CD4-positive, alpha-beta T cell (primary cell): ENCODE measurements around the gene TET2. TPM values are rescaled to one million over a fixed set of nuclear protein-coding genes. Genes with fewer than 3 reads are reported as not detected.

Experiments used
- ATAC-seq: fragments of 200-7000 bp; cut with Tn5 transposase; one replicate; pipeline ENCODE4 v1.10.0; 2022; ENCODE audit warnings: mild to moderate bottlenecking; ENCODE audit not compliant: poor library complexity
- CTCF ChIA-PET: fragments of 350-600 bp; sonication (Branson Sonifier 250); formaldehyde crosslinking; loops from one replicate; lab custom pipeline; 2021; ENCODE audit warnings: antibody characterized with exemption, inconsistent platforms; lab: Charles Lee
- POLR2A ChIA-PET: fragments of 350-600 bp; sonication (Branson Sonifier 250); formaldehyde crosslinking; loops from one replicate; lab custom pipeline; 2021; ENCODE audit warnings: antibody characterized with exemption, inconsistent platforms; lab: Charles Lee
- DNase-seq, 14 experiments: peaks; one replicate each; pipeline ENCODE4 v3.0.0-alpha.2; 2013 to 2020; ENCODE audit warnings: mixed read lengths in 2 of 14
- H3K27ac ChIP-seq, 2 donors: one replicate each; pipeline versions ENCODE4 v1.5.1 to v1.7.0; 2013; ENCODE audit warnings: low read length in 2 of 2, low read depth in 1 of 2, mild to moderate bottlenecking in 1 of 2
- H3K27me3 ChIP-seq, 2 experiments: 1 replicate in 1 of 2; 2 replicates in 1 of 2; pipeline versions ENCODE4 v1.6.1 to v1.7.0; 2013; ENCODE audit warnings: low read length in 2 of 2, control low read depth in 1 of 2, mild to moderate bottlenecking in 1 of 2, moderate library complexity in 1 of 2; ENCODE audit not compliant: insufficient read depth in 2 of 2, control insufficient read depth in 1 of 2
- H3K36me3 ChIP-seq: one replicate; pipeline ENCODE4 v1.6.1; 2013; ENCODE audit warnings: low read length, control low read depth; ENCODE audit not compliant: insufficient read depth
- H3K4me1 ChIP-seq: one replicate; pipeline ENCODE4 v1.6.1; 2013; ENCODE audit warnings: low read length, control low read depth; ENCODE audit not compliant: insufficient read depth
- H3K4me3 ChIP-seq: one replicate; pipeline ENCODE4 v1.5.1; 2013; ENCODE audit warnings: mild to moderate bottlenecking, low read length, moderate library complexity
- H3K9me3 ChIP-seq, 2 experiments: 1 replicate in 1 of 2; 2 replicates in 1 of 2; pipeline versions ENCODE4 v1.6.1 to v1.7.0; 2013; ENCODE audit warnings: low read length in 2 of 2, mild to moderate bottlenecking in 2 of 2, control low read depth in 1 of 2, moderate library complexity in 1 of 2; ENCODE audit not compliant: control insufficient read depth in 1 of 2, insufficient read depth in 1 of 2
- H3K27ac Mint-ChIP-seq: one replicate; pipeline ENCODE4 v1.8.0; 2020; ENCODE audit warnings: mixed read lengths
- H3K27me3 Mint-ChIP-seq: one replicate; pipeline ENCODE4 v1.8.0; 2021; ENCODE audit warnings: mixed read lengths
- H3K36me3 Mint-ChIP-seq: one replicate; pipeline ENCODE4 v1.8.0; 2021; ENCODE audit warnings: low read depth, mixed read lengths
- H3K4me1 Mint-ChIP-seq: one replicate; pipeline ENCODE4 v1.8.0; 2021; ENCODE audit warnings: low read depth, mixed read lengths
- H3K4me3 Mint-ChIP-seq: one replicate; pipeline ENCODE4 v1.8.0; 2020; ENCODE audit warnings: mild to moderate bottlenecking, mixed read lengths
- H3K9me3 Mint-ChIP-seq: one replicate; pipeline ENCODE4 v1.8.0; 2020; ENCODE audit warnings: mixed read lengths
- CTCF ChIP-seq: fragments of 200-600 bp; IDR thresholded peaks from one replicate; pipeline ENCODE4 v1.8.0; 2022; ENCODE audit warnings: antibody characterized with exemption, mild to moderate bottlenecking
- intact Hi-C, 2 experiments: fragments of 100-400 bp; cut with DNase I in 1 of 2; cut with micrococcal nuclease in 1 of 2; formaldehyde crosslinking; loops; one replicate each; pipeline versions ENCODE4 v1.15.1 to v1.9.0; 2023 to 2025; cut with DNase I, micrococcal nuclease
- total RNA-seq, 174 experiments: library from RNA in 2 of 174; stranded (reverse) in 2 of 174; gene quantifications; one replicate each; pipeline ENCODE4 v1.2.3 and lab custom pipeline; 2021 to 2026

The TET2 gene
- total RNA-seq, 2 experiments from 2014 or later: 31.0 to 32.0 TPM

DNA sequence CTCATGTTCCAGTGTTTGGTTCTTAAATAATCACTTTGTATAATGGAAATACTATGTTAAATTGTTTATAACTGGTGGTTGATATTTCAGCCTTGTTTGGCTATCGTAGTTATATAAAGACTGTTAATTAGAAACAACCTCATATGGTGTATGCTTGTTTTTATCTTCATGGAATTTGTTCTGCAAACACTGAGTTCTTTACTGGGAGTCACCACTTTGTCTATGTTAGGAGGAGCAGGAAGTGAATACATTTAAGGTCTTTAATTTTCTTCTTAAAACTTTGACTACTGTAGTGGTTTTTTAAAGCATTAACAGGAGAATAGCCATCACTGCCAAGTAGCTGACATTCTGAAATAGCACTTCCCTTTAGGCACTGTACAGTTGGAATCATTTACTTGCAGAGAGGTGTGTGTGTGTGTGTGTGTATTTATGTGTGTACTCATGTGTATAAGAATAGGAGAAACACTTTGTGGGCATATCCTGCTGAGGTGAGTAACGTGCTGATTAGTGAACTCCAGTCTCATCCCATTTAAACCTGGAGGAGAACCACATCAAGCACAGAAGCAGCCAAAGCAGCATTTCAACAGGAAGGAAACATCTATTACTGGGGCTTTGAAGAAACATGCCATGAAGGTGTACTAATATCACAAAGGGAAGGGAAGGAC is 37.8 kb downstream of the TET2 start:
- POLR2A ChIA-PET: no interaction called here

GRCh38 chr4:105186701-105187161 is 40.1 kb downstream of the TET2 start:
- Mint-ChIP-seq H3K4me3 (no peak overlapping the region), H3K36me3 (peaks cover 11% of the 10 kb centered on the region), H3K4me1 (peaks cover 64% of the 10 kb centered on the region), H3K9me3 (no peaks in the 10 kb centered on the region), H3K27me3 (no peaks in the 10 kb centered on the region), H3K27ac (no peak overlapping the region)
- no peaks in the 10 kb centered on the region for H3K4me1 ChIP-seq
- DNase-seq (peak in 2 of 14 experiments; percentile 9 to 20), ATAC-seq (no peak)
- no peak overlapping the region for H3K27ac ChIP-seq
- no peaks in the 10 kb centered on the region for H3K9me3 ChIP-seq
- peaks cover 5% of the 10 kb centered on the region for H3K36me3 ChIP-seq
- no peaks in the 10 kb centered on the region for H3K27me3 ChIP-seq
- ChIA-PET CTCF (no interaction called here), POLR2A (no interaction called here)
- no peak overlapping the region for H3K4me3 ChIP-seq
- TF ChIP-seq CTCF: no peak
- intact Hi-C loops: no loop called here

More for the DNA sequence above, 37.8 kb downstream of the TET2 start:
- Histone ChIP-seq H3K4me1 (no peaks in the 10 kb centered on the region), H3K36me3 (no peaks in the 10 kb centered on the region), H3K4me3 (no peak overlapping the region), H3K9me3 (no peaks in the 10 kb centered on the region), H3K27ac (no peak overlapping the region), H3K27me3 (no peaks in the 10 kb centered on the region)
- intact Hi-C loops: no loop called here
- DNase-seq: no peak
- CTCF ChIA-PET: no interaction called here
- Mint-ChIP-seq H3K9me3 (no peaks in the 10 kb centered on the region), H3K27ac (no peak overlapping the region), H3K27me3 (no peaks in the 10 kb centered on the region), H3K36me3 (no peaks in the 10 kb centered on the region), H3K4me3 (no peak overlapping the region), H3K4me1 (peaks cover 59% of the 10 kb centered on the region)
- no peak for ATAC-seq
- no peak for TF ChIP-seq CTCF

DNA sequence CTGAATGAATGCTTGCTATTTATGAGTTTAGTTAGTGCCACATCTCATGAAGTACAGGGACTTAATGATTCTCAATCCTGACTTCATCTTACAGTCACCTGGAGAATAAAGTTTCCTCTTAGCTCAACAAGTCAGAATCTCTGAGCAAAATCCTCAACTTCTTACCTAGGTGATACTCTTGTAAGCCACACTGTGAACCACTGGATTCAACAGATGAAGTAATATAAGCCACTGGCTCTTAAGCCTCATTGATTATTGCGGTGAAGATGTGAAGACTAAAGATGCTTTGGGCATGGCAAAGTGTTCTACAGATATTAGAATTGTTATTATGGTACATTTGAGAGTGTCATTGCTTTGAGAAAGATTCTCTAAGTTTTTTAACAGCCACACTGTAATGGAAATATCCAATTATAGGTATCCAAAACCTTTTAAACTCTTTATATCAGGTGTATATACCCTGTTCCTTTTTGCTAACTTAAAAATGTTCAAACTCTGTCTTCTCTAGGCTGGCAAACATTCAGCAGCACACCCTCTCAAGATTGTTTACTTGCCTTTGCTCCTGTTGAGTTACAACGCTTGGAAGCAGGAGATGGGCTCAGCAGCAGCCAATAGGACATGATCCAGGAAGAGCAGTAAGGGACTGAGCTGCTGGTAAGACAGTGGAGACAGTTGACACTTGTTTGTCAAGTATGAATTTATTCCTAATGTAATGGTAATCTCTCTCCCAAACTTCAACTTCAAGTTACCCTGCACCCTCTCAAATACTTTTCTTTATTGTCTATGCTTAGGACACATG is 43.4 kb downstream of the TET2 start:
- no peak for TF ChIP-seq CTCF
- Mint-ChIP-seq H3K27me3 (no peaks in the 10 kb centered on the region), H3K36me3 (peaks cover 24% of the 10 kb centered on the region), H3K9me3 (no peaks in the 10 kb centered on the region), H3K4me3 (no peak overlapping the region), H3K27ac (no peak overlapping the region), H3K4me1 (peaks cover 54% of the 10 kb centered on the region)
- ATAC-seq (no peak), DNase-seq (no peak)
- Histone ChIP-seq H3K9me3 (no peaks in the 10 kb centered on the region), H3K27me3 (no peaks in the 10 kb centered on the region), H3K4me3 (no peak overlapping the region), H3K4me1 (no peaks in the 10 kb centered on the region), H3K36me3 (peaks cover 5% of the 10 kb centered on the region), H3K27ac (no peak overlapping the region)
- POLR2A ChIA-PET: no interaction called here
- CTCF ChIA-PET: interaction anchor here (1.2 kb wide), 1 partner anchor 48 kb away, joined by 3 read pairs; no protein-coding TSS in a partner anchor
- intact Hi-C loops: no loop called here
